VCaP (cell line): ENCODE data around the gene ARHGEF28.

ENCODE experiments used
- H3K27ac ChIP-seq: fragments of 450-650 bp; 2 replicates; pipeline ENCODE4 v1.5.1; 2017
- CTCF ChIP-seq: fragments of 450-650 bp; conservative IDR thresholded peaks from 2 replicates; pipeline ENCODE4 v1.5.1; 2017; ENCODE audit warnings: mild to moderate bottlenecking, moderate library complexity

Gene ARHGEF28

GRCh38 chr5:73625944-73626811, at the start of gene ARHGEF28:
Gene ARHGEF28, plus strand, starts transcription at chr5:73626196. Its CDS starts 58,656 bp downstream, at chr5:73684852.
- peak within 1 kb of the TSS; percentile 74 for H3K27ac ChIP-seq

GRCh38 chr5:73582285-73583145, 43.5 kb upstream of the ARHGEF28 start:
- no peak for TF ChIP-seq CTCF
- H3K27ac ChIP-seq = no peak overlapping the region

More at GRCh38 chr5:73625944-73626811, at the start of gene ARHGEF28:
- TF ChIP-seq CTCF = no peak

GRCh38 chr5:73587923-73588322, 38.1 kb upstream of the ARHGEF28 start:
- no peak for TF ChIP-seq CTCF
- no peak overlapping the region for H3K27ac ChIP-seq

- peak; percentile 71 for TF ChIP-seq CTCF
- no peak overlapping the region for H3K27ac ChIP-seq
Measured at GRCh38 chr5:73591102-73591695, 34.8 kb upstream of the ARHGEF28 start.

- TF ChIP-seq CTCF = no peak
- H3K27ac ChIP-seq = no peak overlapping the region
Measured at GRCh38 chr5:73591698-73592501, 34.1 kb upstream of the ARHGEF28 start.

- H3K27ac ChIP-seq = no peak overlapping the region
- TF ChIP-seq CTCF = no peak
Measured at GRCh38 chr5:73592551-73592950, 33.4 kb upstream of the ARHGEF28 start.
